Activated CD4-positive, CD25-positive, alpha-beta regulatory T cell (primary cell): ENCODE results near the gene LRRC72.
"Not testable (repeated sequence)": the region's sequence is repeated elsewhere in the genome, so short reads cannot be mapped to it uniquely, and the experiment has no call there.

Experiments used
- DNase-seq, 4 experiments: peaks; one replicate each; lab custom pipeline; 2025; lab: John Stamatoyannopoulos, UW

Gene LRRC72

DNA sequence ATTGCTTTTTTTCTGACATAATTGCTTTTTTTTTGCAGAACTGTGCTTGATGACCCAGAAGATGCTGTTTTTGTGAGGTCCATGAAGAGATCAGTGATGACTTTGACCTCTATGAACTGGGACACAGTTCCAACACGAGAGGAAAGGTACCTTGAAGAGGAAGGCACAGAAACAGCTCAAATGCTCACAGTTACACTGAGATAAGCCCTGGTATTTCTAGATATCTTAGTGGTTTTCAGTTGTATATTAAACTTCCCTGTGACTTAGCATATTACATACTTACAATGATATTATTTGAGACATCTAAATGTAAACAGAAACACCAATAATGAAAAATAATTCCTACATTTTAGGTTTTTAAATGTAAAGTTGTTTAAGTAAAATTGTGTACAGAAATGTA lies 54.7 kb downstream of the LRRC72 start:
- no peak for DNase-seq

DNA sequence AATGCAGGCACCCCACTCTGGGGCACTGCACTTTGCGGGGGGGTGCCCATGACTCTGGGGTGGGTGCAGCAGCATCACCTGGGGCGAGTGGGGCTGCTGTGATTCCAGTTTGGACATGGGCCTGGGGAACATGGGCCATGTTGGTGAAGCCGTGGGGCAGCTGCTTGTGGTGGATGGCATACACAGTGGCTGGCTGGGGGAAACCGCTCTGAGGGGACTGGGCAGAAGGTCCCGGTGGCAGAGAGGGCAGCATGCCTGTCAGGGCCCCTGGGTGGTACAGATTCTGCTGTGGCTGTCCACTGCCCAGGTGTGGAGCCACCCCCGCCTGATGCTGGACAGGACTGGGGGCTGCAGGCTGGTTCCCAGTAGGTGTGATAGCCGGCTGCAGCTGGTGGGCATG lies 57.2 kb downstream of the LRRC72 start:
- no peak for DNase-seq

DNA sequence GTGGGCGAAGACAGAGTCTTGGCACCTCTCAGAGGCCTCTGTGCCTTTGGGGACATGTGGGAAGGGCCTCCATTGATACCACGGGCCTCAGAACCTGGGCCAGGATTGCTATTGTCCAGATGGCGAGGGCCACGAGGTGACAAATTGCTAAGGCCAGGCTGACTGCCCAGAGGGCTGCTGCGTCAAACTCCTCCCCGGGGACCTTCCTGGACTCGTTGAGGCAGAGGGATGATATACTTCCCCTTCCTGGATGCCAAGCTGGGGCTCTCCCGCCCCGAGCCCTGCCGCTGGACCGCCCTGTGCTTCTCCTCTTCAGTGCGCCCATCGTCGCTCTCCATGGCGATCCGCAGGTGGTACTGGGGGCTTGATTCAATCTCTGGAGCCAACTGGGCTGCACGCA lies 58.9 kb downstream of the LRRC72 start:
- no peak for DNase-seq

DNA sequence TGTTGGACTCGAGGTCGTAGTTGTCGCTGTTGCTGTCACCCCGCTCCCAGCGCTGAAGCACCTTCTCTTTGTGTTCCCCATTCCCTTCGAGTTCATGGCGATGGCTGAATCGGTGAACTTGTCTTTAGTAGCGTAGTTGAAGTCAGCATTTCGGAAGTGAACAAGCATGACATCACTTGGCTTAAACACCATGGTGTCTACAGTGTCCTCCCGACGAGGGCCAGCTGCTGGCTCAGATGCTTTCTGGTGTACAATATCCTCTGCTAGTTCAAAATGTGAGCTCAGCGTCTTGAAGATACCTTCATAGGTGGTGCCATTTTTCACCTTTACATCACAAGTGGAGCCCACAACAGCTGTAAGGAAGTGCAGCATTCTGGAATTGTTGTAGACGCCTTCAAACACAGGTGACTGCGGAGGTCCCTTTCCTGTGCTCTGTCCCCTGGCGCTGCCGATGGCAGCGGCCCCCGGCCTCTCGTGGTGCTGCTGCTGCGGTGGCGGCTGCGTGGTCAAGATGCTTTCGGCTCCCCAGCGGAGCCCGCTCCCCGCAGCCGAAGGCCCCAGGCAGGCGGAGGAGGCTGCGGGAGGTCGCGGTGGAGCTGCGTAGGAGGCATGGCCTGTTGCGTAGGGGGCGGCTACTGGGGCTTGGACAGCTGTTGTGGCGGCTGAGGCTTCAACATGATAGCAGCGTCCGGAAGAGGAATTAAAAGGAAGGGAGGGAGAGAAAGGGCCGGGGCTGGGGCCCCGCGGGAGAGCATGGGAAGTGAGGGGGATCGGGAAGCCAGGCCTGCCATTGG lies 59.7 kb downstream of the LRRC72 start:
- DNase-seq = no peak

DNA sequence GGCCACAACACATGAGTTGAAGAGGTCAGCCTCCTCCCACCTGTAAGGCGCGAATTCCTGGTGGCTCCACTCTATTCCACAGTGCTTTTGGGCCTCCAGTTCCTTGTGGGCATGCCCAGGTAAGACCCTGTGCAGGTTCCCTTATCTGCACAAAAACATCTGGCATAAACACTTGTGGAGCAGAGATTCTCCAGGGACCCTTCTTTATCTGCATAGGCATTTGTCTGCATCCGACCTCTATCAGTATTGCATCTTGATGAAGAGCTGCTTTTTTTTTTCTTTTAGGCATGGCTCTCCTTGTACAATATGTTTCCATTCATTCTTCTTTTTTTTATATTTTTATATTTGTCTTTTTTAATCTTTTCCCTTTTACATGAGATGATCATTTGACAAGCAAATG lies 60.5 kb downstream of the LRRC72 start:
- no peak for DNase-seq

DNA sequence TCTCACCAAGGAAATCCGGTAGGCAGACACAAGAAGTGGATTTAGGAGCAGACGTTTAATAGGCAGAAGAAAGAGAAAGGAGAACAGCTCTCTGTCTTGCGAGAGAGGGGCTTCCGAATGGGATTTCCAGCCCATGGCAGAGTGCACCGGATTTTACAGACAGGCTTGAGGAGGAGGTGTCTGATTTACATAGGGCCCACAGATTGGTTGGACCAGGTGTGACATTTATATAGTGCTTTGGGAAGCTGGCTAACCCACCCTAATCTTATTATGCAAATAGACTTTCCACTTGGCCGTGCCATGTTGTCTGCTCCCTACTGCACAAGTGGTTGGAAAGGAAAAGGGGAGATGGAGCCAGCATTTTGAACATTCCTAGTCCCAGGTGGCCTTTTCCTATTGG lies 61.2 kb downstream of the LRRC72 start:
- DNase-seq = no peak

DNA sequence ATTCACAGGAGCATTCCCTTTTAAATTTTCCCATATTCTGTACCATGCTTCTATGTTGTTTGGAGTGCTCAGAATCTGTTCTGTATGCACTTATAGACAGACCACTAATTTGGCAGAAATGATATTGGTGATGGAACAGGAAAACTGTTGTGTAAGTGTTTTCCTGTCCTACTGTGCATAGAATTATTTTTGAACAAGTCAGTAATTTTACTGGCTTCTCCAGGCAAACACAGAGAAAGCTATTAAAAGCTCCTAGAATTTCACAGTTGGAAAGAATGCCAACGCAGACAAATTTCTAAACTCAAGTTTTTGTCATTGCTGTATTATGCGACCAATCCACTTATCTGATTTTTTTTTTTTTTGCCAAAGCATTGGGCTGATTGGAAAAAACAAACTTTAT lies 63.3 kb downstream of the LRRC72 start:
- no peak for DNase-seq

DNA sequence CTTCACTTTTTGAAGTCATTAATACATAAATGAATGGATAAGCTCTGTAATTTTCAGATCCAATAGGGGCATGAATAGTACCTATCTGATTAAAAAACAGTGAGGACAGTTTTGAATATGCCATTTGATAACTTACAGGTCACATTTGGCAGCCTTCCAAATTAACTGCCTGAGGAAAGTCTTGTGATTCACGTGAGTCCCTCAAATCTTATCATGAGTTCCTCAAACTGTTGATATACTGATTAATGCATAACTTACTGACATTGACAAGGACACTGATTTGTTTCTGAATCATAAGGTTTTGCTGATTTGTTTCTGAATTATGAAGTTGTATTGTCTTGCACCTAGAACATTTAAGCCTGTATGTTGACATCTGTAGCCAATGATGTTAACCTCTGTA lies 63.8 kb downstream of the LRRC72 start:
- no peak for DNase-seq

DNA sequence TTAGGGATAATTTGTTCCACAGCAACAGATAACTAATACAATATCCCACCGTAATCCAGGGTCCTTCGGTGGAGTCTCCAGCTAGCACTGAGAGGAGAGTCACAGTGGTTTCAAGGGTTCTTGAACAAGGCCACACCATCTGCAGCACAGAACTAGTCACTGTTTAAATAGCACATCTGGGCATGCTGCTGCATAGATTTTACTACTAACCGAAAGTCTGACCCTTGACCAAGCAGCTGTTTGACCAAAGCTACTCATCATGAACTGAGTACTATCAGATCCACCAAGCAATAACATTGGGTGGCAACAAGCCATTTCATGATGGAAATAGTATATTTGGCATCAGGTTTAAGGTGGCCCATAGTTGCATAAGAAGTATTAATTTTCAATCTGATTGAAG lies 65.8 kb downstream of the LRRC72 start:
- DNase-seq = no peak

DNA sequence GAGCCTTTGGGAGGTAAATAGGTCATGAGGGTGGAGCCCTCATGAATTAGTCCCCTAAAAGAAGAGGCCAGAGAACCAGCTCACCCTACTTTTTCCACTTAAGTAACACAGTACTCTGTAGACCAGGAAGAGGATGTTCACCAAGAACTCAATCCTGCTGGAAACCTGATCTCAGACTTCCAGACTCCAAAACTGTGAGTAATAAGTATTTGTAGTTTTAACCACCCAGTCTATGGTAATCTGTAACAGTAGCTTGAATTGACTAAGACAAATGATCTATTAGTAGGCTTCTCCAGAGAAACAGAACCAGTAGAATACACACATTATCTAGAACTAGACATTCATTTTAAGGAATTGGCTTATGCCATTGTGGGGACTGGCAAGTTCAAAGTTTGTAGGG lies 67.4 kb downstream of the LRRC72 start:
- DNase-seq = no peak

DNA sequence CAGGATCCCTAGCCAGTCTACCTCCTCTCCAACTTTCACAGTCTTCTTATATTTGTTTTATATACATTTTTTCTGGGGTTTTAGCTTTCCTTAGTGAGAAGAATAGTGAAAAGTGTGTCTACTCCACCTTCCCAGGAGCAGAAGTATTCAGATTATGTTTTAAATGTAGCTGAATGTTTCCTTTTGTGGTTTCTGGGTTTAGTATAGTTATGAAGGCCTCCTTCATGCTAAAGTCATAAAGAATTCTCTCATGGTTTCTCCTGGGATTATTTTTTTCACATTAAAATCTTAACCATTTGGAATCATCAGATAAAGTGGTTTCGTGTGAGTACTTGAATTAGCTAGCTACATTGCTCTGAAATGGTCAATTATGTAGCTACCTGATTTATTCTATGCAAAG lies 68.1 kb downstream of the LRRC72 start:
- no peak for DNase-seq

DNA sequence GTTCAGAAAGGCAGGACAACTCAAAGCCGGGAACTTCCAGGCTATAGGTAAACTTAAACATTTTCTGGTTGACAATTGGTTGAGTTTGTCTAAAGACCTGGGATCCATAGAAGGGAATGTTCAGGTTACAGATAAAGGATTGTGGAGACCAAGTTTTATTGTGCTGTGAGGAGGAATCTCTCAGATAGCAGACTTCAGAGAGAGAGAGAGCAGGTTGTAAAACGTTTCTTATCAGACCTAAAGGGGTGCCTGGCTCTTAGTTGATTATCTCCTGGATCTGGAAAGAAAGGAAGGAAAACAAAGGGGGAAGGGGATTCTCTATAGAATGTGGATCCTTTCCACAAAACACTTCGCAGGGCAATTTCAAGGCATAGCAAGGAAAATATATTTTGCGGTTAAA lies 69.0 kb downstream of the LRRC72 start:
- not testable (repeated sequence) for DNase-seq

DNA sequence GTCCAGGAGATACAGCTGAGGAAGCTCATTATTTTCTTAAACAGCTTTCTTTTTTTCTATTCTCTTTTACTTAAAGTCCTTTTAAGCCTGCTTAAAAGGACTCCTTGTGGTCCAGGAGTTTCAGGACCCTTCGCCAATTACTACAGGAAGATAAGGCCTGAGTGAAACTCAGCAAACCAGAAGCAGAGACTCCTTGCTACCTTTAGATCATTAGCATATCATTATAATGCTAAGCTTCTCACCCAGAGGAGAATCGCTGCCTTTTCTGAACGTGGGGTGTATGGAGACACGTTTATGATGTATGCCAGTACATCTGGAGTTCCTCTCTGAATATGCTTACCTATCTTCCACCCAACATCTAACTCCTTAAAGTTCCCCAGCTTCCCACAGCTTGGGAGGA lies 71.4 kb downstream of the LRRC72 start:
- no peak for DNase-seq

DNA sequence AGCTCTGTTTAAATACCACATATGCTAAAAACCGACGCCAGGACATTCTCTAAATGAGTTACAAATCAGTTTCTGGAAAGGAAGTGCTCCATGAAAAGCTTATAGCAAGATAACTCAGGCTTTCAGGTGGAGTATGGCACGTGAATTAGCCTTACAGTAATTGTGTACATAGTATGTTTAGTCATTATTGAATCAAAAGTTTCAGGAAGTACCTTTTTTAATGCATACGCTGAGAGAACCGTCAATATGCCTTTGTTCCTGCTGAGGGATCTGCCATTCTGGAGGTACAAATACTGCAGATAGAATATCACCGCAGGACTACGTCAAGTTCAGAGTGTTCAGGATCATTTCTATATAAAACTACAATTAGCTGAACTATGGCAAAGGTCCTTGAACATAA lies 73.2 kb downstream of the LRRC72 start:
- no peak for DNase-seq

DNA sequence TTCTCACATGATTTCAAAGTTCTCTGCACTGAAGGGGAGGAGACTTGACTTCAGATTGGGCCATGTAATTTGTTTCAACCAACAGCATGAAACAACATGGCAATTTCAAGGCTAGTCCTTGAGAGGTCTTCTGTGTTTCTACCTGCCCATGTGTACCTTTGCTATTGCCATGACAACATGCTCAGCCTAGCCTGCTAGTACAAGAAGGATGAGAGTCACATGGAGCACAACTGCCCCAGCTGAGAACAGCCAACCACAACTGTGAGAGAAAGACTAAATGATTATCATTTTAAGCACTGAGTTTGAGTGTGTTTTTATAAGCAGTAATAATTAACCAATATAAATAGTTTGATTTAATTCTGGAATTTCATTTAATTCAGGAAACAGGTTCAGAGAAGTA lies 77.0 kb downstream of the LRRC72 start:
- DNase-seq = no peak

DNA sequence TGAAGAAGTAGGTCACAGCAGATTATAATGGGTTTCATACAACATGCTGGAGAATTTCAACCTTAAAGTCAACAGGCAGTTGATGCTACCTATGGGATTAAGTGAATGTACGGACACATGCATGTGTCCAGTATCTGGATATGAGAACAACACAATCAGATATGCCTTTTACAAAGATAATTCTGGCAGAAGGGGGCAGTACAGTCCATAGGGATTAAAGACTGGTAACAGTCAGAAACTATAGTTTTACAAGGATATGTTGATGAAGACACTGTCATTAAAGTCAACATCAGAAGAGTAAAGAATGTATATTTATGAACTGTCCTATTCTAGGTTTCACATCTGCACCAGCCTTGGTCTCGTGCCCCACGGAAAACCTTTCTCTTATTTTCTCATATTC lies 77.4 kb downstream of the LRRC72 start:
- no peak for DNase-seq

DNA sequence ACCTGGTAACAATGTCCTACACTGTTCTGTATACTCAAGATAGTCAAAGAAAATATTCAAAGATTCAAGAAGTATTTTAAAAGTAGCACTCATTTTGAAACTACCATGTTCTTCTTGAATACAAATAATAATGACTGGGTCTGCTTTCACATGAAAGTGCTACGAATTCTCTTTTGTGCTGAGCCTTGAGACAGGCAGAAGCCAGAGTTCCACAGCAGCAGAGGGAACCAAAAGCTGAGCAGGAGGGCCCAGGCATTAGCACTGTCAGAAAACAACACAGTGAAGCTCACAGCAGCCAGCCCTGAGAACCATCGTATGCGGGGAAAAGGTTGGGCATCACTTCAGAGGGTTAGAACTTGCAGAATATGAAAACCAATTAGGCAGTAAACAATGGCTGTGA lies 80.1 kb downstream of the LRRC72 start:
- DNase-seq = no peak

DNA sequence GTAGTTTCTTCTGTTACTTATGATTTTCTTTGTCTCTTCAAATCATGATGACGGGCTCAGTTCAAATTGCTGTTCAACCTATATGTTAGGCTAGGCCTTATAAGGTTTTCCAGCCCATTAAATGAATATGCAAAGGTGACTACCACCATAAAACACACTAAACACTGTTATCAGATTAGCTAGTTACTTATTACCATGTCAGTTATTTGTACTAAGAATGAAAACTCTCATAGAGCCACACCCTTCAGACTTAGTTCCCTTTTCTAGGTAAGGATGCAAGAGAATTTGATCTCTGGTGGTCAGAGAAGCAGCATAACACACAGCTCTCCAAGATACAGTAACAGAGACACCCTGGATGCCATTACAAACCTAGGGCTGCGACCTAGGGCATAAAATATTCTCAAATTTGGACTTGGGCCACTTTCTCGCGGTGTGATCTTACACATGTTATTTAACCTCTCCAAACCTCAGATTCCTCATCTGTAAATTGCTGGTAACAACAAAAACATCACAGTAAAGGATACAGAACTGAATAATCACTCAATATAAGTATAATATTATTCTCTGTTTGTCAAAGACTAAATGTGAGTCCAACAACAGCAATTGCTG lies 83.3 kb downstream of the LRRC72 start:
- no peak for DNase-seq

DNA sequence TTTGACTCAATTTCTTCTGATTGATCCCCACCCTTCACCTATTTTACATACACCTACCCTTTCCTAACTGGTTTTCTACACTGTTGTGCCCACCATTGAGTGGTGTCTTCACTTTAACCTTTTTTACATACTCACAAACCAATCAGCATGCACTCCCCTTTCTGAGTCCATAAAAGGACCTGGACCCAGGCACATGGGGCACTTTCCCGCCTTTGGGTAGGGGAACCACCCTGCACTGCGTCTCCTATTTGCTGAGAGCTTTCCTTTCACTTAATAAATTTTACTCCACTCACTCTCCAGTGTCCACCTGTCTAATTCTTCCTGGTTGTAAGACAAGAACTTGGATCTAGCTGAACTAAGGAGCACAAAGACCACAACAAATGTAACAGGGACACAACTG lies 85.1 kb downstream of the LRRC72 start:
- DNase-seq = no peak

DNA sequence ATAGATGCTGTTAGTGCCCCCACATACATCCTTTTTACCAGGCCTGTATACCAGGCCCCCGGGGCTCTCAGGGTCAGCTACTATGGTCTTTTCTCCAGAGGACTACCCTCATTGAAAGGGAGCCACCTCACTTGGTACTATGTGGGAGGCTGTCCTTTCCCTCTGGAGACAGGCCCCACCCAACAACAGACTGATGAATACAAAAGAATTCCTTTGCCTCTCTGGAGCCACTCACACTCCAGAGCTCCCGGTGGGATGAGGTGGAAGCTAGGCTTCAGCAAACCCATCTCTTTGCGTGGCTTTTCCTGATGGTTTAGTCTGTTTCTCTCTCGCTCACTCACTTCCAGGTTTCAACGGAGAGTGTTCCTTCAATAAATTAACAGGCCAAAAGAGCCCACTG lies 88.6 kb downstream of the LRRC72 start:
- DNase-seq = no peak

DNA sequence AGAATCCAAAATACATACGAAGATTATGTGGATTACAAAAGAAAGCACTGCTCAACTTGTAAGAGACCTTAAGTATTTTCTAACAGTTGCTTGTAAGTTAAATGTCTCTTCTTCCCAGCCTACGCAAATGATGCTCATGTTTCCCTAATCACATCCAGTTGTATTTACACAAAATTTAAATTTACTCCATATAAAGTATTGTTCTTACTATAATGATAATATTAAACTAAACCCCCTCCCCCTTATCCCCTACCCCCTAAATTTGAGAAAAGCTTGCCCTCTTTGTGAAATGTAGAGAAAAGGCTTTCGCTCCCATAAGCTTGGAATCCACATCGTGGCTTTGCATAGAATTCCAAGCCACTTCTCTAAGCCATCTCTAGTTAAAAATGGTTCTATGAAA lies 89.5 kb downstream of the LRRC72 start:
- DNase-seq = no peak

DNA sequence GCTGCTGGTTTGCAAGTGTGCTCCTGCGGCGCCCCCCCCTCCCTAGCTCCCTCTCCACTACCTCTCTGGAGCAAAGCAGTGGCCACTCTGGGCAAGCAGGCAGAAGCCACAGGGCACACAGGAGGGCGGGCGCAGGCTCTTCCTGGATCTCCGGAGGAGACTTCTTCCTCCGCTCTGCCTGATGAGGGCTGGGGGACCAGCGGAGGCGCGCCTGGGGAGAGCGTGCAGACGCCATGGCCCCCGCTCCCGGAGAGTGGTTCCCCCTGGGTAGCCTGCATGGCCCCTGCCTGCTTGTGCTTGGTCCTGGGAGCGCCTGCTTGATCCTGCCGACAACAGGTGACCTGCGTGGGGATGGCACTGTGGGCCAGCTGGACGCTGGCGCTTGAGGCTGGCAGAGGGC lies 89.9 kb downstream of the LRRC72 start:
- no peak for DNase-seq

DNA sequence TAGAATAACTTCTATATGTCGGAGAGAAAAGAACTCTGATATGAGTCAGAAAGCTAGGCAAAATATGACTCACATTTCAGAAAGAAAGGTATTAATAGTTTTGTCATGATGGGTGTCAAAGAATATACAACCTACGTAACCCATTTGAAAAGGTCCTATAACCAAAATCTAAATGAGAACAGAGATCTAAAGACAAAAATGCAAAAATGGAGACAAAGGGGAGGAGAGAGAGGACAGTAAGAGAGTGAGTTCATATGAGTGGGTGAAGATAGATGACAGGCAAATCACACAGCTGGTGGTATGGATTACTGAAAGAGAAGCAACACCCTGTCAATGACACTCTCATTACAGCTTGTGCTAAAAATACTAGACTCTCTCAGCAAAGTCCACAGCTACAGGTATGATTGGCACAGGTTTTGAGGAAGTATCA lies 93.4 kb downstream of the LRRC72 start:
- DNase-seq = no peak

DNA sequence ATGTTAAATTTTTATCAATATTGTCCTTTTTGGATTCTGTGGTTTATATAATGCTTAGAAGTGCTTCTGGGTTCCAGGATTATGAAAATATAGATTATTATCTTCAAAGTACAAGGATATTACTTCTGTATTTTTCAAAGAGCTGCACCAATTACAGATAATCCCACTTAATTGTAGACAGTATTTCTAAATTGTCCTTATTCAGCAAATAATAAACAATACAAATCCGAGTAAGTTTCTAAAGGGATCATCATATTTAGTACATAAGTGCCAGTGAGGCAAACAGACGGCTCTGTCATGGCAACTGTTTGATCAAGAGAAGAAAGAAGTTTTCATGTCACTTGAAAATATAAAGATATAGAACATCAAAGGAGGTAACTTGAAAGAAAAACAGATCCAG lies 99.8 kb downstream of the LRRC72 start:
- DNase-seq = no peak
